NCI-H82 treated with DMSO at 0.1 percent for 48 hours (cell line): ENCODE measurements around the gene CD300LF.

Experiments
- DNase-seq: peaks from one replicate; lab custom pipeline; 2025; ENCODE audit not compliant: unreplicated experiment; lab: John Stamatoyannopoulos, UW

The CD300LF gene

DNA sequence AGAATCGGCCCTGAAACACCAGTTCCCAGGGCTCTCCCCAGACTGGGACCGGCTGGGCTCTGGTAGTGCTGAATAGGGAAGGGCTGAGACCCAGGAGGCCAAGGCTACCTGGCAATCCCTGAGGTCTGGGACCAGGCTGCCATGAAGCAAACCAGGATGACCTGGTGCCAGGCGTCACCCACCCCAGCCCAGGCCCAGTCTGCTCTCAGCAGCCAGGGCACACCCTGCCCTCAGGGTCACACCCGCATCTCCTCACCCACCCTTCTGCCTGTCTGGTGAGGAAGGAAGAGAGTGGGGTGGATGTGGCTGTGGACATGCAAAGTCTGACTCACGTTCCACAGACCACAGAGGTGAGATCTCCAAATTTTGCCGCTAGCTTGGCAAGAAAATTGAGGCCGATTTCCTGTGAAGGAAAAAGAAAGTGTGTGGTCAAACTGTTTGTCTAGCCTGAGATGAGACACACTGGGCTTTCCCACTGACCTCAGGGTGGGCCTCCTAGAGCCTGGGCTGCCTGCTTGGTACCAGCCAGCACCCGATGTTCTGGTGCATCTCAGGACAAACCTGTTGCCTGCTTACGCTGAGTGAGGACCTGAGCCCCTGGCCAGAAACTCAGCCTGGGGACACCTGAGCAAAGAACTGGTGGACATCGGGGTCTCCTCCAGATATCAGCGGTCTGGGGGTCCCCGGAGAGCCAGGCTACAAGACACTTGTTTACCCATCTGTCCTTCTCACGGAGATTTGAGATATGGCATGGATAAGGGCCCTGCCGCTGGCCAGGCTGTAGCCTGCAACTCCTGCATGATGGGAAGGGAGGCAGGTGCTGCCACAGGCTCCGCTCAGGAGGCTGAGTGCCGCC lies 18.0 kb upstream of the CD300LF start:
- DNase-seq = no peak

DNA sequence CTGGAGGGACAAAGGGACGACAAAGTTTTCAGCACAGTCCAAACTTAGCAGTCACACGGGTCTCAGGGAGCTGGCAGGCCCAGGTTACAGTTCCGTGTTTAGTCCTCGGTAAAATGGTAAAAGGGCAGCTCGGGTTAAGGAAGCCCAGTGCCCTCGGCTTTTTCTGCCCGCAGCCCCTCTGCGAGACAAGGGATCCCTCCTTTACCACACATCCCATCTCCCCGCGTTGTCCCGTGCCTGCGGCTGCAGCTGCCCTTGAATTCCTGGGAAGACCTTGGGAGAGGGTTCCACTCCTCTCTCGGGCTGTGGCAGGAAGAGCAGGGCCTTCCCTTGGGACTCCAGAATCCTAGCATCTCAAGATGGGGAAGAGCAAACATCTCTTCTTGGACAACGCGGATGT lies 17.1 kb upstream of the CD300LF start:
- DNase-seq = no peak

DNA sequence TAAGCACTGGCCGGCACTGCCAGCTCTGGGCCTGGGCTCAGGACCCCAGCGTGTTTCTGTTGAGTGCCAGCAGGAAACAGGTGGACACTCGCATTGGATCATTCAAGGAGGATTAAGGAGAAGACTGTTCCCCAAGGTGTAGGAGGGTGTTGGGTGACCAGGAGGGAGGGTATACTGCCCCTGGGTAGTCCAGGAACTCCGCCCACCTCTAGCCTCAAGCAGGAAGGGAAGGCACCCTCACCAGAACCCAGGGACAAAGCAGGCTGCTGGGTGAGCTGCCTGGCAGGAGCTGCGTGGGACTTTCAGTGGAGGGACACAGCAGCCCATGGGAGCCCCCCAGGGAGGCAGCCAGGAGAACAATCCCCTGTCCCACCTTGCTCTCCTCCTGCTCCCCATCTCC lies 16.6 kb upstream of the CD300LF start:
- DNase-seq = no peak

DNA sequence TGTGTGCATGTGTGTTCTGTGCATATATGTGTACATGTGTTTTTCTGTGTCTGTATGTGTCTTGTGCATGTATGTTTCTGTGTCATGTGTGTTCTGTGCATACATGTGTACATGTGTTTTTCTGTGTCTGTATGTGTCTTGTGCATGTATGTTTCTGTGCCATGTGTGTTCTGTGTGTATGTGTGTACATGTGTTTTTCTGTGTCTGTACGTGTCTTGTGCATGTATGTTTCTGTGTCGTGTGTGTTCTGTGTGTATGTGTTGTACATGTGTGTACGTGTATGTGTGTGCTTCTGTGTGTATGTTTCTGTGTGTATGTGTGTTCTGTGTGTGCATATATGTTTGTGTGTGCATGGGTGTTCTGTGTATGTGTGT lies 16.0 kb upstream of the CD300LF start:
- no peak for DNase-seq

DNA sequence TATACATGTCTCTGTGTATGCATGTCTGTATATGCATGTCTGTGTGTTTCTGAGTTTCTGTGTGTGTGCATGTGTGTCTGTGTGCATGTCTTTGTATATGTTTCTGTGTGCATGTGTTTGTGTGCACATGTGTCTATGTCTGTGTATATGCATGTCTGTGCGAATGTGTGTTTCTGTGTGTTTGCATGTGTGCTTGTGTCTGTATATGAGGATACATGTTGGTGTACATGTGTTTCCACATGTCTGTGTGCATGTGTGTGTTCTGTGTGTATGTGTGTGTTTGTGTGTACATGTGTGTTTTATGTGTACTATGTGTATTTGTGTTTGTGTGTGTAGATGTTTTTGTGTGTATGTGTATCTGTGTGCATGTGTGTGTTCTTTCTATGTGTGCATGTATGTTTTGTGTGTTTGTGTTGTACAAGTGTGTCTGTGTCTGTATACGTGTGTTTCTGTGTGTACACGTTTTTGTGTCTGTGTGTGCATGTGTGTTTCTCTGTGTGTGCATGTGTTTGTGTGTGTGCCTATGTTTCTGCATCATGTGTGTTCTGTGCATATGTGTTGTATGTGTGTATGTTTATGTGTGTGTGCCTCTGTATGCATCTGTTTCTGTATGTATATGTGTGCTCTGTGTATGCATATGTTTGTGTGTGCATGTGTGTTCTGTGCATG lies 15.4 kb upstream of the CD300LF start:
- DNase-seq = no peak

DNA sequence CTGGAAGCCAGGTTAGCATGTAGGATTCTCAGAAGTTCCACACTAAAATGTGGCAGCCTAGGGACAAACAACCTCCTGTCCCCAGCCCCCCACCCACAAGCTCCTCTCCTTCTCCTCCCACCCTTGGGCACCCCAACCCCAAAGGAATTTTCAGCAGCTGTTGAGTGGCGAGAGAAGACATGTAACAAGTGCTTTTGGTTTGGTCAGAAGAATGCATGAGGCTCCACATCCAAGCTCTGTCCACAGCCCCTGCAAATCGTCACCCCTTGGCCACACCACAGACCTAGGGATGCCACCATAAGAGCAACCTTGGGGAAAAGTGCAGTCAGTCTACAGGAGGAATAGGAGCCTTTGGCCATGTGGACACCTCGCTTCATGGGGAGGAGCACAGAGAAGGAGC lies 12.4 kb upstream of the CD300LF start:
- DNase-seq = no peak

DNA sequence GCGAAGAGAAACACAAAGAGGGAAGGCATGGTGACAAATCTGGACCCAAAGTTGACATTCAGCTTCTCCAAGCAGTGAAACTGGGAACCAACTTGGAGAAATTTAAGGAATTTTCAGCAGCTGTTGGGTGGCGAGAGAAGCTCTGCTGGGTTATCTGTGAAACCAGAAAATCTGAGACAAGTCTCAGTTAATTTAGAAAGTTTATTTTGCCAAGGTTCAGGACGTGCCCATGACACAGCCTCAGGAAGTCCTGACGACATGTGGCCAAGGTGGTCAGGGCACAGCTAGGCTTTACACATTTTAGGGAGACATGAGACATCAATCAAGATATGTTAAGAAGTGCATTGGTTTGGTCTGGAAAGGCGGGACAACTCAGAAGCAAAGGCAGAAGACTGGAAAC lies 11.2 kb upstream of the CD300LF start:
- no peak for DNase-seq

DNA sequence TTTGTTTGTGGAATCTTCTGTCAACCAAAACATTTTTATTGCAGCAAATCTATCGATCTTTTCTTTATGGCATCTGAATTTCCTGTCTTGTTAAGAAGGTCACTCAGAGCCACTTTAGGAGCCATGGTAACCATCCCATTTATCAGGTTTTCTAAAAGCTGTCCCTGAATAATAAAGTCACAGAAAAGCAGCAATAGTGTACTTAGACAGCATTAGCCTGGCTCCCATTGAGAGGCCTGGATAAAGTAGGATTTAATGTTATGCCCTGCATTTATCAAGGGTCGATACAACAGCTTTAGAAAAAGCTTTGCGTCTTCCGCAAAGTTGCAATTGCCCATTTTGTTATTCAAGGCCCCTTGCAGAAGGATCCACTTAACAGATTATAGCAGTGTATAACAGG lies 10.1 kb upstream of the CD300LF start:
- DNase-seq = peak; percentile 22

DNA sequence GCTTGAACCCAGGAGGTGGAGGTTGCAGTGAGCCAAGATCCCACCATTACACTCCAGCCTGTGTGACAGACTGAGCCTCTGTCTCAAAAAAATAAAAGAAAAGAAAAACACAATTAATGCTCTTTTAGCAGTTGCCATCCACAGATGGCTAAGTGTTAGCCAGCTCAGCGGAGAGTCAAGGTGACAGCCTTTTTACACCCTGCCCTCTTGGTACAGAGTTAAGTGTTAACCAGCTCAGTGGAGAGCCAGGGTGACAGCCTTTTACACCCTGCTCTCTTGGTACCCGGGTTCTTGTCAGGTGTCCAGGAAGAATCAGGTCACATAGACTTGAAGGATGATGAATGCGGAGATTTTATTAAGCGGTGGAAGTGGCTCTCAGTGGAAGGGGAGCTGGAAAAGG lies 7.8 kb upstream of the CD300LF start:
- DNase-seq = no peak

DNA sequence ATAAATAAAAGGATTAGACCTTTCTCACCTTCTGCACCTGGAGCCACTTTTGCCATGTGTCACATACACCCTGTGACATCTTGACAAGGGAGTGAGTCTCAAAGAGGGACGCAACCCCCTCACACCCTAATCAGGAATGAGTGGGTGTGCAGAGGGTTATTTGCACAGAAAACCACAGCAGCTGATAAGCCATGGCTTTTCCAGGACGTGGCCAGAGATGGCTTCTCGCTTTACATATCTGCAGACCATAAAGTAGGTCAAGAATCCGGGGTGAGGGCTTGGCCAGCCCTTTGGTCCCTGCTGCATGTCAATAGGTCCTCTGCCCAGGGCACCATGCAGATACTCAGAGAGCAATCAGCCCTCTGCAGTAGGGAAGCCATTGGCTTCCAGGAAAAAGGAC lies 2.4 kb upstream of the CD300LF start:
- DNase-seq = no peak

DNA sequence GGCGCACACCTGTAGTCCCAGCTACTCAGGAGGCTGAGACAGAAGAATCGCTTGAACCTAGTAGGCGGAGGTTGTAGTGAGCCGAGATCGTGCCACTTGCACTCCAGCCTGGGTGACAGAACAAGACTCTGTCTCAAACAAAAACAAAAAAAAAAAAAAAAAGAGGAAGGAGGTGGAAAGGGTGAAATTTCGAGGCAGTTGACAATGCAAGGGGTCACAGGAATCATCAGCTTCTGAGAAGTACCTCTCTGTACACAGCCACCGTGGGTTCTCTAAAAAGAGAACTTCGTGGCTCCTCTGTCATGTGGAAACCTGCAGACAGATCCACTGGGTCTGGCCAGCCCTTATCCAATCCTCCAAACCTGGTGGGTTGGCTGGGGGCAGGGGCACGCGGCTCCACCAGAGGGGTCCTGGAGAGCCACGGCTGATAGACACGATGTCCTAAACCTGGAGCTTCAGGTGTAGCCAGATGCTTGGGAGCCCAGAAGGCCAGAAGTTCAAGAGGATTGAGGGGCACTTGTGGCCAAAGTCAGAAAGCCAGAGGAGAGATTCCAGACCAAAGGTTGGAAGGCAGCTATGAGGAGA lies 540 bp upstream of the CD300LF start:
- DNase-seq = no peak

DNA sequence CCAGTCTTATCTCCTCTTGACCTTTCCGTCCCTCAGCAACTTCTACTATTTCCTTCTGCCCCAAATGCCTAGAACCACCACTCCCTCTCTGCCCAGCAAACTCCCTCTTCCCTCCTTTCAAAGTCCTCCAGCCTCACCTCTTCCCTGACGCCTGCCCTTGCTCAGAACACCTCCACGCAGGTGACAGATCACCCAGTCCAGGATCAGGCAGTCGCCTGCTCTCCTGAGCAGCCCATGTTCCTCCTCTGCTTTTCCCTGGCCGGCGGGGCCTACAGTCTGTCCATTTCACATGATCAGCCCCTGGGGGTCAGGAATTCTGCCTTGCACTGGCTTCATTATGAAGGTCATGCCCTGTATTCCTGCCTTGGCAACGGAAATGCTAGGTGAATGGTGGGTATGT lies 422 bp downstream of the CD300LF start:
- DNase-seq = no peak

DNA sequence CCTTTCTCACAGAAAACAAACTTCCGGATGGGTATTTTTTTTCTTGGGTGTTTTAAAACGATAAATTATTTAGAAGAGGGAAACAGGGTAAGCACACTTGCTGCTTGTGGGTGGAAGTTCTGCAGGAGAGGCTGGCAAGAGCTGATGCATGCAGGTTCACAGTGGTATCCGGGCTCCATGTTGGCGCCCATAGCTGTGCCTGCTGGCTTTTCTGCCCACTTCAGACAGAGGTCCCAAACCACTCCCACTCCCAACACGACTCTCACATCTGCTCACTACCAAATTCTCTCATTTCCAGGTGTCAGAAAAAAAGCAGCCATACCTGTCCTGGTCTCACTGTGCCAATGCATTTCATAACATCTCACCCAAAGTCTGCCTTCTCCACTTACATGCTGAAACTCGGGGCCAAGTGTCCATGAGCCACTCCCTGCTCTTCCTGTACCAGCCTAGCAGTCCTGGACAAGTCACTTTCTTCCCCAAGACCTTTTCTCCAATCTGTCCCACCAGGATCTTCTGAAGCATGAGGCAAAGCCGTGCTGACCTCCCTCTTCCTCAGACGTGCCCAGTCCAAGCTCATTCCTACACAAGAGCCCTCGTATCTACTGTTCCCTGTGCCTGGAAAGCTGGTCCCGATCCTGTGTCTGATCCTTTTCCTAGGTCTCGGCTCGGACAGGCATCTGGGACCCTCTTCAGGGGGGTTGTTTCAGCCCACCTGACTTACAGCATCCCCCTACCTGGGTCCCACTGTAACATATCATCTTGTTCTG lies 1.5 kb downstream of the CD300LF start:
- no peak for DNase-seq

DNA sequence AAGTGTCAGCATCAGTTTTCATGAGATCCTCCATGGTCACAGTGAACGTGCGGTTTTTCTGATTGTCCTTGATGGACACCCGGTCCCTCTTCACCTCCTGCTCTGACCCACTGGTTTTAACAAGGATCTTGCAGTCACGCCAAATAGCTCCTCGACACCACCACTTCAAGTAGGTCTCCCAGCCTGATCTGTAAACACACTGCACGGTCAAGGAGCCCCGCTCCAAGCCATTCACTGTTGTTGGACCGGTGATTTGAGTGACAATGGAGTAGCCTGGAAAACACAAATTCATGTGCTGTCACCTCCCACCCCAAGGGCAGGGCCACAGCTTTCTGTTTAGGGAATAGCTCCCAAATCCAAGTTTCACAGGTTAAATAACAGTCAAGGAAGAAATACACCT lies 8.2 kb downstream of the CD300LF start:
- DNase-seq = no peak

DNA sequence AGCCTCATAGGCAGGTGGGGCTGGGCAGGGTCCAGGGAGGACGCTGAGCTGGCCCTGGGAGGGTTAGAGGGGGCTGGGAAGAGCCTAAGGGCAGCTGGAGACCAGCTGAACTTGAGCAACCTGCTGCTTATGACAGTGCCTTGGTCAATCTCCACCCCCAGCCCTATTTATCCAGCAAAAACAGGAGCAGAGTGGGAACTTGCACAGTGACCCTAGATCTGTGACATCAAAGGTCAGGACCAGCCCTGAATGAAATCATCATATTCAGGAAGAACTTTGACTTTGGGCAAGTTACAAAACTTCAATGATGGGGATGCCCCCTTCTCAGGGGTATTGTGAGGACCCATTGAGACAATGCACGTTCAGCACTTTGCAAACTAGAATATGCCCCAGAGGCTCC lies 9.4 kb downstream of the CD300LF start:
- no peak for DNase-seq

DNA sequence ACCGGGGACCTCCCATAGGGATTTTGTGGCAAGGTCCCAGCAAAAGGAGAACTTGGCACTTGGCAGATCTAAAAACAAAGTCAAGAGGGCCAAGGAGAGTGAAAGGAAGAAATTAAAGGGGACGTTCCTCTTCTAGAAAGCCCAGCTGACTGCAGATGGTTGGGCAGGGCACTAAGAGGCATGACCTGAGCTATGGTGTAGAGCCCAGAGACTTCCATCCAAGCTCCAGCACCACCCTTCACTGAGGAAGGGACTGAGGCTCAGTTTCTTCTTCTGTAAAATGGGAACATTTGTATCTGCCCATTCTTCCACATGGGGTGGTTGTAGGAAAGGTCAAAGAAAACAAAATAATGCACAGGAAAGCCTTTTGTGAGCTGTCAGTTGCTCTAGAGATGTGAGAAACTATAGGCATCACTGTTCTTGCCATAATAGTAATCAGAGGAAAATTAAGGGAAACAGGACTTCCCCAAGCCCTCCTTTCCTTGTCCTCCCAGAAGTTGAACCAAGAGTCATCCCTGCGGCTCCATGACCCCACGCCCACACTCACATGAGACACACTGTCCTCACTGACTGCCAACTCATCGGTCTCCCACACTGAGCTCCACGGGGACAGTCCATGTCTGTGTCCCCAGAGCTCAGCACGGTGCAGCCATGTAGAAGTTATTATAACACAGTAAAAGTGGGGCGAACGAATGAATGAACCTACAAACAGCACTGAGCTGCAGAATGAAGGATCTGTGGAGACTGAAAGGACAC lies 10.4 kb downstream of the CD300LF start:
- no peak for DNase-seq

DNA sequence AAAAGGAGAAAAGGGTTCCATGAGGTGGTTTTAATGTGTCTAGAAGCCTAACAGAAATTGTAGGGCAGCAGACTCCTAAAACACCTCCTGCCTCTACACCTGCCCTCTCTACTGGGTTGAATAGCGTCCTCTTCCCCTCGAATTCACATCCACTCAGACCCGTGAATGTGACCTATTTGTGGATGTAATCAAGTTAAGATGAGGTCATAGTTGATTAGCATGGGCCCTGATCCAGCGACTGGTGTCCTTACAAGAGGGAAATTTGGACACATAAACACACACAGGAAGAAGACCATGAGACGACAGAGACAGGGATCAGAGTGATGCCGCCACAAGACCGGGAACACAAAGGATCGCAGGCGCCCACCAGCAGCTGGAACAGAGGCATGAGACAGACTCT lies 13.5 kb downstream of the CD300LF start:
- no peak for DNase-seq

DNA sequence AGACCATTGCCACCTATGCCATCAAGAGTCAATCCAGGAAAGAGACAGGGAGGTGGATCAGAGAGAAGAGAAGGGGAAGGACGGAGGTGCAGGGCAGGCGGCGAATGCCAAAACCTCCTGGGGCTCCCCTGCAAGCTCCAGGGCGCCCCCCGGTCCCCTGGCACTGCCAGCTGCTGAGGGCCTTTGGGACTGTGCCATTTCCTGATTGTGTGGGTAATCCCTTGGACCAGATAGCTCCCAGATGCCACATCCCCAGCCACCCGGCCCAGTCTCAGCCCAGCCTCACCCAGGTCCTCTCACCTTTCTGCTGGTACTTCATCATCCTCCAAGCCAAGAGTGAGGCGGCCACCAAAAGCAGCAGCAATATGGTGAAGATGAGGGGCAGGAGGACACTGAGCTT lies 14.7 kb downstream of the CD300LF start:
- DNase-seq = no peak

DNA sequence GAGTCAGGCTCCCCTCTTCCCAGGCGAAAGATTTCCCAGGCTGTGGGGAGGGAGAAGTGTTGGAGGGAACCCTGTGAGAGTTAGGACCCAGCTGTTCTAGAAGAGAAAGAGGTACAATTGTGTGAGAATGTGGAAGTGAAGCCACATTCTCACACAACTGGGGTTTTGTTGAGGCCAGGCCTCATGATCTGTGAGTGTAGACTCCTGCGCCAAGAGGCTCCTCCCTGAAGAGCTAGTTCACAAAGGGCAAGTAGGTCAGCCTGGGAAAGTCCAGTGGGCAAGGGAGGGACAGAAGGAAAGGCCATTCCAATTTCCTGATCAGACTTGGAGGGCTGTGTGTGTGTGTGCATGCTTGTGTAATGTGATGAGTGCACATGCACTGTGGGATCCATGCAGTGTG lies 15.2 kb downstream of the CD300LF start:
- DNase-seq = no peak

DNA sequence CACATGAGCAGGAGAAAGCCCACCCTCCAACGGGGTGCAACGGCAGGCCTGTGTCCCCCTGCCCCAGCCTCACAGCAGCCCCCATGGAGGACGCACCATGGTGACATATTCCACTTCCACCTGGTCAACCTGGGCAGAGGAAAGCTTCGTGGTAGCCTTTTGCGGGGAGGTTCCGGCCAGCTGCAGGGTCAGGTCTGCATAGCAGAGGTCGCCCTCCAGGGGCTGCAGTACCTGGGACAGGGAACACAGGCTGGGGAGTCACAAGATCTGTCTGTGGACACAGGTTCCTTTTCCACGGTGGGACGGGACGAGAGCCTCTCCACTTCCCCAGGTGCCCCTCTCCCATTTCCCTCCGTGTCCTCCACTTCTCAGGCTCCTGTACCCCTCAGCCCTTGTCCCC lies 17.1 kb downstream of the CD300LF start:
- DNase-seq = no peak

DNA sequence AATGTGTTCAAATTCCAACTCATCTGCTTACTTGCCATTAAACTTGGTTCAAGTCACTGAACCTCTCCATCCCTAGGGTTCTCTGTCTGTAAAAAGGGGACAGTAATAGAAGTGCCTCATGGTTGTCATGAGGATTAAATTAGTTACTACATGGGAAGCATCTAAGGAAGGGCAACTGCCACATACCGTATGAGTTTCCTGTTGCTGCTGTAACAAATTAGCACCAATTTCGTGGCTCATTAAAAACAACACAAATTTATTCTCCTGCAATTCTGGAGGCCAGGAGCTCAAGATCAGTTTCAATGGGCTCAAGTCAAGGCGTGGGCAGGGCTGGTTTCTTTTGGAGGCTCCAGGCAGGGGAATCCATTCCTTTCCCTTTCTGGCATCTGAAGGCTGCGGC lies 18.6 kb downstream of the CD300LF start:
- DNase-seq = no peak
